Measurements from ENCODE around the gene LRRC8D.

DNA sequence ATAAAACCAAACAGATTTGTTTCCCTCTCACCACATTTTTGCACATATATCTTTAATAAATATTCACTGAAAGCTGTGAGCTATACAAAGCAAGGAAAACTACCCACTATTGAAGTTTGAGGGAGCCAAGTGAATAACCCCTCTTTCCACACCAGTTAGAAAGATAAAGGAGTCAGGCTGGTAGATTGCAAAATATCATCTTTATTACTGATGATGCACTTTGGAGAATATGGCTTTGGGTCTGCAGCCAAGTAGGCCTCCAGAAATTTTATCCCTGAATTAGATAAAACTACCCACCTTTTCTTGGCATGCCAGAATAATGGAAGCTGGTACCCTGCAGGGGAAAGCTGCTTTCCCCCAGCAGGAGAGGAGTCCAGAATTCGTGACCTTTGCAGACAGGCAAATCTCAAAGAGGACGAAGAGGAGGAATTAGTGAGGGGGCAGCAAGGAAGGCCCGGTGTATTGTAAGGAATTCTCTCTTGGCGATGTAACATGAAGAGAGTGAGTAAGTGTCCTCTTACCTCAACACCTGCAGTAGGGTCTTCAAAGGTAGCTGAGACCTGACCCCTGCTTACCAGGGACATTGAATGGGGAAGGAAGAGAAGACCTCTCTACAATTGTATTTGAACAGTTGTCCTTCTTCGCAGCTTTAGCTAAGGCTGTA is 84.7 kb downstream of the LRRC8D start:
- TF ChIP-seq, protein P1, sequence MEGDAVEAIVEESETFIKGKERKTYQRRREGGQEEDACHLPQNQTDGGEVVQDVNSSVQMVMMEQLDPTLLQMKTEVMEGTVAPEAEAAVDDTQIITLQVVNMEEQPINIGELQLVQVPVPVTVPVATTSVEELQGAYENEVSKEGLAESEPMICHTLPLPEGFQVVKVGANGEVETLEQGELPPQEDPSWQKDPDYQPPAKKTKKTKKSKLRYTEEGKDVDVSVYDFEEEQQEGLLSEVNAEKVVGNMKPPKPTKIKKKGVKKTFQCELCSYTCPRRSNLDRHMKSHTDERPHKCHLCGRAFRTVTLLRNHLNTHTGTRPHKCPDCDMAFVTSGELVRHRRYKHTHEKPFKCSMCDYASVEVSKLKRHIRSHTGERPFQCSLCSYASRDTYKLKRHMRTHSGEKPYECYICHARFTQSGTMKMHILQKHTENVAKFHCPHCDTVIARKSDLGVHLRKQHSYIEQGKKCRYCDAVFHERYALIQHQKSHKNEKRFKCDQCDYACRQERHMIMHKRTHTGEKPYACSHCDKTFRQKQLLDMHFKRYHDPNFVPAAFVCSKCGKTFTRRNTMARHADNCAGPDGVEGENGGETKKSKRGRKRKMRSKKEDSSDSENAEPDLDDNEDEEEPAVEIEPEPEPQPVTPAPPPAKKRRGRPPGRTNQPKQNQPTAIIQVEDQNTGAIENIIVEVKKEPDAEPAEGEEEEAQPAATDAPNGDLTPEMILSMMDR (IDR thresholded peaks at IDR 0.05) = no peak
- TF ChIP-seq POLR2AphosphoS5 (IDR thresholded peaks at IDR 0.05) = no peak
- no peak for TF ChIP-seq POLR2A (IDR thresholded peaks at IDR 0.05)
- no peak for TF ChIP-seq EP300 (IDR thresholded peaks at IDR 0.05)
